ENCODE data around the gene NAV2.

The NAV2 gene

GRCh38 chr11:20066013-20066782 is 353.6 kb downstream of the NAV2 start:
- H3K4me3 ChIP-seq (ENCODE audit: low read depth in 1 of 2, low read length in 1 of 2) = no peak overlapping the region
- H3K27ac ChIP-seq = no peak overlapping the region
- H3K27me3 ChIP-seq = no peaks in the 10 kb centered on the region
- H3K36me3 ChIP-seq = peaks cover 51% of the 10 kb centered on the region
- no peaks in the 10 kb centered on the region for H3K9me3 ChIP-seq
- no peak for TF ChIP-seq CTCF (IDR thresholded peaks at IDR 0.05)
- H3K4me1 ChIP-seq (ENCODE audit: control insufficient read depth in 1 of 2, insufficient read depth in 1 of 2, low read depth in 1 of 2, low read length in 1 of 2) = no peaks in the 10 kb centered on the region

- Histone ChIP-seq H3K27me3 (no peaks in the 10 kb centered on the region), H3K9me3 (no peaks in the 10 kb centered on the region), H3K4me1 (ENCODE audit: control insufficient read depth in 1 of 2, insufficient read depth in 1 of 2, low read depth in 1 of 2, low read length in 1 of 2) (no peaks in the 10 kb centered on the region), H3K36me3 (peaks cover 51% of the 10 kb centered on the region), H3K27ac (no peak overlapping the region), H3K4me3 (ENCODE audit: low read depth in 1 of 2, low read length in 1 of 2) (no peak overlapping the region)
- TF ChIP-seq CTCF (IDR thresholded peaks at IDR 0.05) = no peak
Measured at GRCh38 chr11:20066783-20067156, 354.1 kb downstream of the NAV2 start.

GRCh38 chr11:20067665-20068064 is 355.0 kb downstream of the NAV2 start:
- peaks cover 43% of the 10 kb centered on the region for H3K36me3 ChIP-seq
- H3K9me3 ChIP-seq = no peaks in the 10 kb centered on the region
- no peak for TF ChIP-seq CTCF (IDR thresholded peaks at IDR 0.05)
- H3K27ac ChIP-seq = no peak overlapping the region
- H3K4me1 ChIP-seq (ENCODE audit: control insufficient read depth in 1 of 2, insufficient read depth in 1 of 2, low read depth in 1 of 2, low read length in 1 of 2) = no peaks in the 10 kb centered on the region
- H3K4me3 ChIP-seq (ENCODE audit: low read depth in 1 of 2, low read length in 1 of 2) = no peak overlapping the region
- no peaks in the 10 kb centered on the region for H3K27me3 ChIP-seq

GRCh38 chr11:20068691-20069090 is 356.1 kb downstream of the NAV2 start:
- Histone ChIP-seq H3K27me3 (no peaks in the 10 kb centered on the region), H3K4me3 (ENCODE audit: low read depth in 1 of 2, low read length in 1 of 2) (no peak overlapping the region), H3K9me3 (no peaks in the 10 kb centered on the region), H3K27ac (no peak overlapping the region), H3K36me3 (peaks cover 35% of the 10 kb centered on the region), H3K4me1 (ENCODE audit: control insufficient read depth in 1 of 2, insufficient read depth in 1 of 2, low read depth in 1 of 2, low read length in 1 of 2) (no peaks in the 10 kb centered on the region)
- TF ChIP-seq CTCF (IDR thresholded peaks at IDR 0.05) = no peak

GRCh38 chr11:20070459-20070858 is 357.8 kb downstream of the NAV2 start:
- Histone ChIP-seq H3K27me3 (no peaks in the 10 kb centered on the region), H3K4me3 (ENCODE audit: low read depth in 1 of 2, low read length in 1 of 2) (no peak overlapping the region), H3K9me3 (no peaks in the 10 kb centered on the region), H3K4me1 (ENCODE audit: control insufficient read depth in 1 of 2, insufficient read depth in 1 of 2, low read depth in 1 of 2, low read length in 1 of 2) (no peaks in the 10 kb centered on the region), H3K27ac (no peak overlapping the region), H3K36me3 (peaks cover 27% of the 10 kb centered on the region)
- no peak for TF ChIP-seq CTCF (IDR thresholded peaks at IDR 0.05)

Measured in neutrophil (primary cell).